Limb (tissue), 2 donors: ENCODE data around the gene CLIP1.
A peak's percentile ranks its signal among the peaks of the same experiment; 100 is the strongest.
"Not testable (repeated sequence)": the region's sequence is repeated elsewhere in the genome, so short reads cannot be mapped to it uniquely, and the experiment has no call there.

Experiments
- DNase-seq, 2 donors: peaks; one replicate each; pipeline ENCODE4 v3.0.0-alpha.2; 2016; ENCODE audit errors: extremely low spot score in 2 of 2

Gene CLIP1

DNA sequence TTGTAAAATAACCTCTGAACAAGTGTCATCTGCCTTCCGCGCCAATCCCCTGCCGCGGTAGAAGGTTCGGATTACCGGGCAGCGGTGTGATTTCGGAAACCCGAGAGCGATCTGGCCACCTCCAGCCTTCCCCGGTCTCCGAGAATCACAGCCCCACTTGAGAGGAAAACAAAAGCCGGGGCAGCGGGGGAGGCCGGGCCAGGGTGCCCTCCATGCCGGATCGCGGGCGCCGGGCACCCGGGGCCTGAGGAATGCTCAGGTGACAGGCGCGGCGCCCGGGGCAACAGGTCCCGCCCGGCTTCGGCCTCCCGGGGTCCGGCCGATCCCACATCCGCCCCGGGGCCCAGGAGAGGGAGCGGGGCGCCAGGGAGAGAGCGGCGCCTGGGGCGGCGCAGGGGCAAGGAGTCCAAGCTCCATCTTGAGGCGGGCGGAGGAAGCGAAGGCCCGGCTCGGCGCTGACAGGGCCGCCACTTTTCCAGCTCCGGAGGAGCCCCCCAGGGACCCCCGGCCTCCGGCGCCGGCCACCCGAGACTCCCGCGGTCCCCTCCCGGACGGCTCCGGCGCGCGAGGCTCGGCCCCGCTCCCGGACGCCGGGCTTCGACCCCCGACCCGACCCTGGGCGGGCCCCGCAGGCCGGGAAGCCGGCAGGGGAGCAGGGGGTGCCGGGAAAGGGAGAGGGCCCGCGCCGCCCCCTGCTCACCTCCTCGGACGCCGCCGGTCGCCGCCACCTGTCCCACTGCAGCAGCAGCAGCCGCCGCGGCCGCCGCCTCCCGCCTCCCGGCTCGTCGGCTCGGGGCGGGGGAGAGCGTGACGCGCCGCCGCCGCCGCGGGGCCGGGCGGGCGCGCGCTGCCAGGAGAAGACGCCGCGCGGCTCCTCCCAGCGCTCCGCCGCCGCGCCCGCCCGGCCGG is at the start of gene CLIP1:
CLIP1 (minus strand) TSS at position 849 of the 909 bp plus-strand sequence. CDS start 42,217 bp downstream, outside the sequence.
- peak; percentile 54 to 83 for DNase-seq

DNA sequence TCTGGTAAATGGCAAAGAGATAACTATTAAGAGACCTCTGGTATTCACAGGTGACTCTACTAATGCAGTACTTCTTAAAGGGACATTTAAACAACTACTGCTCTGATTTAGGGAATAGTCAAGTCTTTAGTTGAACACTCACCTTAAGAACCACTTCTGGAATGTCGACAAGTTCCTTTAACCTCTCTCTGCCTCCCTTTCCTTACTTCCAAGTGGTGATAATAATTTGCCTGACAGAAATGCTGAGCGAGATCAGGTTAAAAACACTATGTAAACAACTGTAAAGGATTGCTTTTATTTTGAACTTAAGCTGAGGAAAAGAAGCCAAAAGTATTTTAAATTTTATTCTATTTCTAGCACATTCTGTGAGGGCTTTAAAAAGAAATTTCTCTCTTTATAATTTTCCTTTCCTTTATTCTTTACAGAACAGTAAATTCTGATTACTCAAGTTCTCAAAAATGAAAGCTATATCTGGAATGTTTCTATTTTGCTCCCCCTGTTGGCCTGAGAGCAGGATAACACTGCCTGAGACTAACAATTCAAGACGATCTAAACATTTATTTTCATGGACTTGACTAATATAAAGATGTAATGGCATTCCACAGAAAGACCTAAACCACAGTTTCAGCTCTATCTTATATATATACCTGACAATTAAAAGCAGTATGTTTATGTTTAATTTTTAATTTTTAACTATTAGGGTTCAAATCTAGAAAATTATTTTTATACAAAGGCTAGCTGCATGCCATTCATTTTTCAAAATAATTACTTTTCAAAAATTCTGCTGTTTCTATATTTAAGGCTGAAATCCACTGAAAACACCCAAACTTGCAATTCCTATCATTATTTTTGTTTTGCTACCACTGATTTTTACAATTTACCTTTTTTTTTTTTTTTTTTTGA is 49.1 kb upstream of the CLIP1 start:
- peak in 1 of 2 donors; percentile 71 for DNase-seq

DNA sequence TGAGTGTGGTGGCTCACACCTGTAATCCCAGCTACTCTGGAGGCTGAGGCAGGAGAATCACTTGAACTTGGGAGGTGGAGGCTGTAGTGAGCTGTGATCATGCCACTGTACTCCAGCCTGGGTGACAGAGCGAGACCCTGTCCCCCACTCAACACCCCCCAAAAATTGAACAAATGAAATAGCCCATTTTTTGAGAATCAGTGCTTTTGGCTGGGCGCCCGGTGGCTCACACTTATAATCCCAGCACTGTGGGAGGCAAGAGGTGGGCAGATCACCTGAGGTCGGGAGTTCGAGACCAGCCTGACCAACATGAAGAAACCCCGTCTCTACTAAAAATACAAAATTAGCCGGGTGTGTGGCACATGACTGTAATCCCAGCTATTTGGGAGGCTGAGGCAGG is 48.1 kb upstream of the CLIP1 start:
- DNase-seq, result not testable (repeated sequence)

DNA sequence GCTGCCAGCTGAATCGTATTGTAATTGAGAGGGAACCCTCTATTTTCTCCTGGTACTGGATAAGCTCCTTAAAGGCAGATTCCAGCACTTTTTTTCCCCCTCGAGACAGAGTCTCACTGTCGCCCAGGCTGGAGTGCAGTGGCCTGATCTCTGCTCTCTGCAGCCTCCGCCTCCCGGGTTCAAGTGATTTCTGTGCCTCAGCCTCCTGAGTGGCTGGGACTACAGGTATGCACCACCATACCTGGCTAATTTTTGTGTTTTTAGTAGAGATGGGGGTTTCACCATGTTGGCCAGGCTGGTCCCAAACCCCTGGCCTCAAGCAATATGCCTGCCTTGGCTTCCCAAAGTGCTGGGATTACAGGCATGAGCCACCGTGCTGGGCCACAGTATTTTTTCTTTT is 47.4 kb upstream of the CLIP1 start:
- DNase-seq, result not testable (repeated sequence)

DNA sequence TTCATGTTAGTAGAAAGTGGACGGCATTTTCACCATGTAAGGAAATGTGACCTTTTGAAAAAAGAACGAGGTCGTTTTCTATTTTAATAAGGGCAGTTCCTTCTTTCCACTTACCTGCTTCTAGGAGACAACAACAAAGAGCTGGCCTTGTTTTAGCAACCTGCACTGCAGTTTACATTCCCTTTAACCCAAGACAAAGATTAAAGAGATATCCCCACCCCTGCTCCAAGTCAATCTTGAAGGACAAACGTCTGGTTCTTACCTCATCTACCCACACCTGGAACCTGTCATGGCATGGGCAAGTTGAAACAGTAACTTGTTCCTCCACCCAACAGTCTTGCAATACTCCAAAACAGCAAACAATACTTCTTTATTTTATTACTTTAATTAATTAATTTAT is 45.5 kb upstream of the CLIP1 start:
- DNase-seq, result no peak

DNA sequence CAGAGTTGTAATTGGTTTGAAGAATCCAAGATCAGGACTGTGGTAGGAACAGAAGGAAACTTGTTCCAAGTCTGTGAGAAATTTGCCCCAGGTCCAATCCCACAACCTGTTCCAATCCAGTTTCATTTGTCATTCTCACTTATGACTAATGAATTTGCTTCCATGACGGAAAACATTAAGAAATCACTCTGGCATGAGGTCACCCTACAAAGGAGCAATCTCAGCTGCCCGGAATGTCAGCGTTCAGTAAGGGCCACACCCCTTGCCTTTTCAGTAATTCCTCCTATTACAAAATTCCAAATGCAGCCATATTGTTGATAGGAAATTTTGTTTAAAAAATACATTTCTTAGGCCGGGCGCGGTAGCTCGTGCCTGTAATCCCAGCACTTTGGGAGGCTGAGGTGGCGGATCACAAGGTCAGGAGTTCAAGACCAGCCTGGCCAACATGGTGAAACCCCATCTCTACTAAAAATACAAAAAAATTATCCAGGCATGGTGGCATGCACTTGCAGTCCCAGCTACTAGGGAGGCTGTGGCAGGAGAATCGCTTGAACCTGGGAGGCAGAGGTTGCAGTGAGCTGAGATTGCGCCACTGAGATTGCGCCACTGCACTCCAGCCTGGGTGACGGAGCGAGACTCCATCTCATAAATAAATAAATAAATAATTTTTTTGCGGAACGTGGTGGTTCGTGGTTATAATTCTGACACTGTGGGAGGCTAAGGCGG is 42.0 kb upstream of the CLIP1 start:
- DNase-seq, result peak in 1 of 2 donors; percentile 67

DNA sequence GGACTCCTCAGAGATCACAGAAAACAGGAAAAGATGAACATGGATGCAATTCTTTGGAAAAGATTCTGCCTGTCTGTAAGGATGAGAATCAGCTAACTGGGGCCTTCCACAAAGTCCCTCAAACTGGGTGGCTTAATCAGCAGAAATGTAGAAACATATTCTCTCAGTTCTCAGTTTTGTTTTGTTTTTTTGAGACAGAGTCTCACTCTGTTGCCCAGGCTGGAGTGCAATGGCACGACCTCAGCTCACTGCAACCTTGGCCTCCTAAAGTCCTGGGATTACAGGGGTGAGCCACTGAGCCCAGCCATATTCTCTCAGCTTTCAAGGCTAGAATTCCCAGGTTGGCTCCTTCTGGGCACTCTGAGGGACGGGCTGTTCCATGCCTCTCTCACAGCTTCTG is 38.2 kb upstream of the CLIP1 start:
- no peak for DNase-seq

DNA sequence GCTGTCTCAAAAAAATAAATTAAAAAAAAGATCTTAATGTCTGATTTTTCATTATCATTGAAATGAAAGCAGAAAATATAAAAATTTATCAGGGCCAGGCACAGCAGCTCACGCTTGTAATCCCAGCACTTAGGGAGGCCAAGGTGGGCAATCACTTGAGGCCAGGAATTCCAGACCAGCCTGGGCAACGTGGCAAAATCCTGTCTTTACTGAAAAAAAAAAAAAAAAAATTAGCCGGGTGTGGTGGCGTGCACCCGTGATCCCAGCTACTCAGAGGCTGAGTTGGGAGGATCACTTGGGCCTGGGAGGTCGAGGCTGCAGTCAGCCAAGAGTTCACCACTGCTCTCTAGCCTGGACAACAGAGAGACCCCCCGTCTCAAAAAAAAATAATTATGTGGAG is 37.6 kb upstream of the CLIP1 start:
- DNase-seq, result no peak

DNA sequence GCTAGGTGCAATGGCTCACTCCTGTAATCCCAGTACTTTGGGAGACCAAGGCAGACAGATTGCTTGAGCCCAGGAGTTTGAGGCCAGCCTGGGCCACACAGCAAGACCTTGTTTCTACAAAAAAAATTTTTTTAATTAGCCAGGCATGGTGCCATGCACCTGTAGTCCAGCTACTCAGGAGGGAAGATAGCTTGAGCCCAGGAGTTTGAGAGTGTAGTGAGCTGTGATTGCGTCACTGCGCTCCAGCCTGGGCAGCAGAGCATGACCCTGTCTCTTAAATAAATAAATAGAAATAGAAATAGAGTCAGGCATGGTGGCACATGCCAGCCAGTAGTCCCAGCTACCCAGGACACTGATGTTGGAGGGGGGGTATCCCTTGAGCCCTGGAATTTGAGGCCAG is 36.7 kb upstream of the CLIP1 start:
- DNase-seq, result no peak

DNA sequence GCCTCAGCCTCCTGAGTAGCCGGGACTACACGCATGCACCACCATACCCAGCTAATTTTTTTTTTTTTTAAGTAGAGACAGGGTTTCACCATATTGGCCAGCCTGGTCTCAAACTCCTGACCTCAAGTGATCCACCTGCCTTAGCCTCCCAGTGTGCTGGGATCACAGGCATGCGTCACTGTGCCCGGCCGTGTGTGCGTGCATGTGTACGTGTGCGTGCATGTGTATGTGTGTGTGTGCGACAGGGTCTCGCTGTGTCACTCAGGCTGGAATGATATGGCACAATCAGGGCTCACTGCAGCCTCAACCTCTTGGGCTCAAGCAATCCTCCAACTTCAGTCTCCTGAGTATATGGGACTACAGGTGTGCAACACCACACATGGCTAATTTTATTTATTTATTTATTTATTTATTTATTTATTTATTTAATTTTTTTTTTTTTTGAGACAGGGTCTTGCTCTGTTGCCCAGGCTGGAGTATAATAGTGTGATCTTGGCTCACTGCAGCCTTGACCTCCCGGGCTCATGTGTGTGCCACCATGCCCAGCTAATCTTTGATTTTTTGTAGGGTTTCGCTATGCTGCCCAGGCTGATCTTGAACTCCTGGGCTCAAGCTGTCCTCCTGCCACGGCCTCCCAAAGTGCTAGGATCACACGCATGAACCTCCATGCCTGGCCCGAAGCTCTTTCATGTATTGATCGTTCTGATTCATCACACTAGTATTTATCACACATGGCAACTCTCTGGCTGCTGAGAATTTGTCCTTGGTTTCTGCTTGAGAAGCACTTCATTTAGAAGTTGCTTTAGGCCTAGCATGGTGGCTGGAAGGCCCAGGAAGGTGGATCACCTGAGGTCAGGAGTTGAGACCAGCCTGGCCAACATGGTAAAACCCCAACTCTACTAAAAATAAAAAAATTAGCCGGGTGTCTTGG is 35.9 kb upstream of the CLIP1 start:
- no peak for DNase-seq

DNA sequence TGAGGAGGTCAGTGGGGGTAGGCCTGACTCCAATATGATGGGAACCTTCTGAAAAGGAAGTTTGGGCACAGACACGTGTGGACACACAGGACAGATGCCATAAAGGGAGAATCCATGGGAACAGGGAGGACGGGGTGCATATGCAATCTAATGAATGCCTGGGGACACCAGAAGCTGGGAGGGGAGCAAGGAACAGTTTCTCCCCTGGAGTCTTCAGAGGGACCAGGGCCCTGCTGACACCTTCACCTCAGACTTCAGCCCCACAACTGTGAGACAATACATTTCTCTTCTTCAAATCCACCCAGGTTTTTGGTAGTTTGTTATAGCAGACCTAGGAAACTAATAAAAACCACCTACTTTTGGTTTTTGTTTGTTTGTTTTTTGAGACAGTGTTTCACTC is 35.2 kb upstream of the CLIP1 start:
- no peak for DNase-seq

DNA sequence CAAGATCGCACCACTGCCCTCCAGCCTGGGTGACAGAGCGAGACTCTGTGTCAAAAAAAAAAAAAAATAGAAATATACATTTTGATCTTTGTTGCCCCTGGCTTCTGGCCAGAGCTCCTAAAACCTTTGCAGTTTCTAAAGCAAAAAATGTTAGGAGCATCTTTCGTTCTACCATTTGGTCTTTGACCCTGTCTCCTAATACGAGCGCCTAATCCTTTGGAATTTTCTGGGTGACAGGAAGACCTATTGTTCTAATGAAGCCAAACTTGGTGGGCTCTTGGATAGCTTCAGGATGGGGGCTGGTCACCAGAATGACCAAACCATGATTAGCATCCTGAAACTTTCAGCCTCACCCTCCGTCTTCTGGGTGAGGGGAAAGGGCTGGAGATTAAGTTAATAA is 32.3 kb upstream of the CLIP1 start:
- DNase-seq, result no peak

DNA sequence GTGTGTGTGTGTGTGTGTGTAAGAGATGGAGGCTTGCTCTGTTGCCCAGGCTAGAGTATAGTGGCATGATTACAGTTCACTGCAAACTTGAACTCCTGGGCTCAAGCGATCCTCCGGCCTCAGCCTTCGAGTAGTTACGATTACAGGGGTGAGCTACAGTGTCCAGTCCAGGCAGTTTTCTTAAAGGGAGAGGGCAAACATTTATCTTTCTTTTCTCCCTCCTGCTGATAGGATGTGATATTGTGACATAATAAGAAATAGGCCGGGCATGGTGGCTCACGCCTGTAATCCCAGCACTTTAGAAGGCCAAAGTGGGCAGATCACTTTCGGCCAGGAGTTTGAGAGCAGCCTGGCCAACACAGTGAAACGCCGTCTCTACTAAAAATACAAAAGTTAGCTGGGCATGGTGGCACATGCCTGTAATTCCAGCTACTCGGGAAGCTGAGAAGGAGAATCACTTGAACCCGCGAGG is 31.8 kb upstream of the CLIP1 start:
- DNase-seq, result no peak

DNA sequence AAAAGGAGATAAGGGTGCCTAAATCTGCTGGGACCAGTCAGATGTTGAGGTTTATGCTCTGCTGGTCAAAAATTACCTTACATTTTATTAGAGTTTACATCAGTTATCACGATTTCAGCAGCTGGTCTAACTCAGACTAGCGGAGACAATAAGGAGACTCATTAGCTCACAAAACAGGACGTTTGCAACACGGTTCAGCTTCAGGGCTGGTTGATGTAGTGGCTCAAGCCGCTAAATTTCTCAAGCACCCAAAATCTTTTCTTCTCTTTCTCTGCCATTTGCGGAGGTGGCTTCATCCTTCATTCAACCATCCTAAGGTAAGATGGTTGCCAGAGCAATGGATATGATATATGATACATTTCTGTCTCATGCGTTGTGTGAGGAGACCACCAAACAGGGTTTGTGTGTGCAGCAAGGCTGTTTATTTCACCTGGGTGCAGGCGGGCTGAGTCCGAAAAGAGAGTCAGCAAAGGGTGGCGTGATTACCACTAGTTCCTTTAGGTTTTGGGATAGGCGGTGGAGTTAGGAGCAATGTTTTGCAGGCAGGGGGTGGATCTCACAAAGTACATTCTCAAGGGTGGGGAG is 30.3 kb upstream of the CLIP1 start:
- no peak for DNase-seq

DNA sequence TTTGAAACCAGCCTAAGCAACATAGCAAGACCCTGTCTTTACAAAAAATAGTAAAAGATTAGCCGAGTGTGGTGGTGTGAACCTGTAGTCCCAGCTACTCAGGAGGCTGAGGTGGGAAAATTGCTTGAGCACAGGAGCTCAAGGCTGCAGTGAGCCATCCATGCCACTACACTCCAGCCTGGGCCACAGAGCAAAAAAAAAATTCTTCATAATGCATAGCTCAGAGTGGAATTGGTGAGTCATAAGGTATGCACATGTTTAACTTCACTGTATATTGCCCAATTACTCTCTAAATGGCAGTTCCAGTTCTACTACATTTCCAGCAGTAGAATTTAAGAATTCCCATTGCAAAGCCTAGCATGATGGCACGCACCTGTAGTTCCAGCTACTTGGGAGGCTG is 26.8 kb upstream of the CLIP1 start:
- no peak for DNase-seq

DNA sequence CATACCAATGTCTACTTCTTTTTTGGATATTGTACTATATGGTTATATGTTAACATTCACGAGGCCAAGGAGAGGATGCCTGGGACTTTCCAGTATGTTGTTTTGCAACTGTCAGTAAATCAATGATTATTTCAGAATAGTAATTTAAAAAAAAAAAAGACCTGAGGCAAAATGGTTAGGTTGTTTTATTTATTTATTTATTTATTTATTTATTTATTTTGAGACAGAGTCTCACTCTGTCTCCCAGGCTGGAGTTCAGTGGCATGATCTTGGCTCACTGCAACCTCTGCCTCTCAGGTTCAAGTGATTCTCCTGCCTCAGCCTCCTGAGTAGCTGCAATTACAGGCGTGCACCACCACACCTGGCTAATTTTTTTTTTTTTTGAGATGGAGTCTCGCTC is 25.4 kb upstream of the CLIP1 start:
- not testable (repeated sequence) for DNase-seq

DNA sequence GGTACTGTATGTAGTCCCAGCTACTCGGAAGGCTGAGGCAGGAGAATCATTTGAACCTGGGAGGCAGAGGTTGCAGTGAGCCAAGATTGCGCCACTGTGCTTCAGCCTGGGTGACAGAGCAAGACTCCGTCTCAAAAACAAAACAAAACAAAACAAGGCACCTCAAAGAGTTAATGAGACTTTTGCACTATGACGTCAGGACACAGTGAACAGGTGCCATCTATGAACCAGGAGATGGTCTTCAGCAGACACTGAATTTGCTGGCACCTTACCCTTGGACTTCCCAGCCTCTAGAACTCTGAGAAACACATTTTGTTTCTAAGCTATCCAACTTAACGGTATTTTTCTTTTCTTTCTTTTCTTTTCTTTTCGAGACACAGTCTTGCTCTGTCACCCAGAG is 23.9 kb upstream of the CLIP1 start:
- not testable (repeated sequence) for DNase-seq

DNA sequence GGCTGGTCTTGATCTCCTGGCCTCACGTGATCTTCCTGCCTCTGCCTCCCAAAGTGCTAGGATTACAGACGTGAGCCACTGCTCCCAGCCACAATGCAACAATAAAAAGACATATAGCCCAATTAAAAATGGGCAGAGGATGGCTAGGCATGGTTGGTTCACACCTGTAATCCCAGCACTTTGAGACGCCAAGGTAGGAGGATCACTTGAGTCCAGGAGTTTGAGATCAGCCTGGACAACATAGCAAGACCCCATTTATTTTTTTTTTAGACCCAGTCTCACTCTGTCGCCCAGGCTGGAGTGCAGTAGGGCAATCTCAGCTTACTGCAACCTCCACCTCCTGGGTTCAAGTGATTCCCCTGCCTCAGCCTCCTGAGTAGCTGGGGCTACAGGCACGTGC is 21.6 kb upstream of the CLIP1 start:
- DNase-seq, result not testable (repeated sequence)

DNA sequence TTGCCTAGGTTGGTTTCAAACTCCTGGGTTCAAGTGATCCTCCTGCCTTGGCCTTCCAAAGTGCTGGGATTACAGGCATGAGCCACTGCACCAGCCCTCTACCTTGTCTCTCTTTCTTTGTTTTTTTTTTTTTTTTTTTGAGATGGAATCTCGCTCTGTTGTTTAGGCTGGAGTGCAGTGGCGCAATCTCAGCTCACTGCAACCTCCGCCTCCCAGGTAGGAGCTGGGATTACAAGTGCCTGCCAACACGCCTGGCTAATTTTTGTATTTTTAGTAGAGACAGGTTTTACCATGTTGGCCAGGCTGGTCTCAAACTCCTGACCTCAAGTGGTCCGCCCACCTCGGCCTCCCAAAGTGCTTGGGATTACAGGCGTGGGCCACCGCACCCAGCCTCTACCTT is 16.4 kb upstream of the CLIP1 start:
- not testable (repeated sequence) for DNase-seq

DNA sequence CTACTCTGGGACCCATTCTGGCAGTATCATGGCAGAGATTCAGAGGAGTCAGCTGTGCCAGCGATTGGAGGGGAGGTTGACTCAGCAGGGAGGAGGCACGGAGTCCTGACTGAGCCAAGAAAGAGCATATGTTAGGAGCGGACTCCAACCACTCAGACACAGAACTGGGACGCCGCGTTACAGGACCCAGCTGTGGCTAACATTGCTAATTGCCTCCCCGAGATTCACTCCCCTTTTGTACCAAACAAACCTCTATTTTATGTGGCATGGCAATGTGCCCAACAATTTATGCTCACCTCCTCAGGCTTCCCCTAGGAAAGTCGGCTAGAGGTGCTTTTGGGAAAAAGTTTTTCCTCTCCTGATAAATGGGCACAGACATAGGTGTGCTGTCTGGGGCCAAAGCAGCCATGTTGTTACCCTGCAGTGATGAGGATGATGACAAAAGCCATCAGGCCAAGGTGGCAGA is 15.2 kb upstream of the CLIP1 start:
- DNase-seq, result peak in 1 of 2 donors; percentile 53
